Stimulated activated CD4-positive, alpha-beta T cell treated with anti-CD3 and anti-CD28 coated beads, TNF-alpha, amount 100 ng/mL, for 4 hours (primary cell): ENCODE data around the gene CEP192.
"Not testable (repeated sequence)": the region's sequence is repeated elsewhere in the genome, so short reads cannot be mapped to it uniquely, and the experiment has no call there.

Source experiments
- DNase-seq, 3 experiments: peaks; one replicate each; pipeline ENCODE4 v3.0.0-alpha.2; 2020; ENCODE audit warnings: low read depth in 3 of 3

CEP192 gene

GRCh38 chr18:12990967-12991820, at the start of gene CEP192:
Gene CEP192, plus strand, starts transcription at chr18:12991362. Its CDS starts 8,063 bp downstream, at chr18:12999425.
- peak; percentile 87 to 94 (median 94) for DNase-seq

GRCh38 chr18:12943215-12943614, 47.9 kb upstream of the CEP192 start:
- no peak for DNase-seq

GRCh38 chr18:12944709-12945108, 46.5 kb upstream of the CEP192 start:
- DNase-seq, result no peak

- DNase-seq, result peak in 1 of 3 experiments; percentile 2
Observed at GRCh38 chr18:12946549-12947284, 44.4 kb upstream of the CEP192 start.

- peak; percentile 98 to 100 (median 100) for DNase-seq
Observed at GRCh38 chr18:12947285-12948049, 43.7 kb upstream of the CEP192 start, which contains the start of gene SEH1L. Gene SEH1L, plus strand, starts transcription at chr18:12948011. Its CDS starts 111 bp downstream, at chr18:12948122.

- DNase-seq, result peak; percentile 97 to 99 (median 98)
Observed at GRCh38 chr18:12948050-12948804, 42.9 kb upstream of the CEP192 start.

- DNase-seq, result no peak
Observed at GRCh38 chr18:12958478-12958877, 32.7 kb upstream of the CEP192 start.

GRCh38 chr18:12960395-12960794, 30.8 kb upstream of the CEP192 start:
- DNase-seq, result no peak

GRCh38 chr18:12960853-12961397, 30.2 kb upstream of the CEP192 start:
- no peak for DNase-seq

GRCh38 chr18:12963069-12963468, 28.1 kb upstream of the CEP192 start:
- DNase-seq, result no peak

- DNase-seq, result no peak
Observed at GRCh38 chr18:12968115-12968514, 23.0 kb upstream of the CEP192 start.

GRCh38 chr18:12968619-12969018, 22.5 kb upstream of the CEP192 start:
- no peak for DNase-seq

- no peak for DNase-seq
Observed at GRCh38 chr18:12973562-12974213, 17.5 kb upstream of the CEP192 start.

GRCh38 chr18:12975488-12975887, 15.7 kb upstream of the CEP192 start:
- DNase-seq, result no peak

GRCh38 chr18:12976305-12976704, 14.9 kb upstream of the CEP192 start:
- DNase-seq, result no peak

- DNase-seq, result not testable (repeated sequence)
Observed at GRCh38 chr18:12980065-12980464, 11.1 kb upstream of the CEP192 start.

GRCh38 chr18:12989397-12990122, 1.6 kb upstream of the CEP192 start:
- DNase-seq, result no peak

GRCh38 chr18:12990123-12990475, 1.1 kb upstream of the CEP192 start:
- peak in 2 of 3 experiments; percentile 10 to 27 for DNase-seq

GRCh38 chr18:12990641-12990966, 558 bp upstream of the CEP192 start:
- no peak for DNase-seq

- DNase-seq, result no peak
Observed at GRCh38 chr18:12991821-12992179, 638 bp downstream of the CEP192 start.
